ENCODE data around the gene DSCAM.

The DSCAM gene

DNA sequence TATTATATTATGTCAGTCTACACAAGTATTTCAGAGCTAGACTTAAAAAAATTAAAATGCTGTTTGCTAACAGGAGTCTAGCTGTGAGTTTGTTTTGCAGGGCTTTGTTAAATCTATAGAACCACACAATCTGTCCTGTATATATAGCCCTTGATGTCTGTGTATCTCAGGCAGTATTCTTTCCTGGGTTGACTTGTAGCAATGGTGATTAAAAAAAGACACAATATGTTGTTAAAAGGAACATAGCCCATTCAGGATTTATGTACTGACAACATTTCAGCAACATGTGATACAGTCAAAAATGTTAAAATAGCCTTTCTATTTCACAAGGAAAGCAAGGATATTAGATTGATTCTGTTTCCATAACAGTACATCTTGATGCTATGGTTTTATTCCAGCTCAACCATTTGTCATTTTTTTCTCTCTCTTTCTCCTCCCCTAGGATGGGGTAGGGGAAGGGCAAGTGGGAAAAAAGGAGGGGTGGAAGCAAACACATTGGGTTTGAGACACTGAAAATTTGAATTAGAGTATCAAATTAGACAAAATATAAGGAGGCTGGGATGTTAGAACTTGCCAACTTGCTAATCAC lies 139.2 kb downstream of the DSCAM start:
- DNase-seq (ENCODE audit: low spot score) = no peak

DNA sequence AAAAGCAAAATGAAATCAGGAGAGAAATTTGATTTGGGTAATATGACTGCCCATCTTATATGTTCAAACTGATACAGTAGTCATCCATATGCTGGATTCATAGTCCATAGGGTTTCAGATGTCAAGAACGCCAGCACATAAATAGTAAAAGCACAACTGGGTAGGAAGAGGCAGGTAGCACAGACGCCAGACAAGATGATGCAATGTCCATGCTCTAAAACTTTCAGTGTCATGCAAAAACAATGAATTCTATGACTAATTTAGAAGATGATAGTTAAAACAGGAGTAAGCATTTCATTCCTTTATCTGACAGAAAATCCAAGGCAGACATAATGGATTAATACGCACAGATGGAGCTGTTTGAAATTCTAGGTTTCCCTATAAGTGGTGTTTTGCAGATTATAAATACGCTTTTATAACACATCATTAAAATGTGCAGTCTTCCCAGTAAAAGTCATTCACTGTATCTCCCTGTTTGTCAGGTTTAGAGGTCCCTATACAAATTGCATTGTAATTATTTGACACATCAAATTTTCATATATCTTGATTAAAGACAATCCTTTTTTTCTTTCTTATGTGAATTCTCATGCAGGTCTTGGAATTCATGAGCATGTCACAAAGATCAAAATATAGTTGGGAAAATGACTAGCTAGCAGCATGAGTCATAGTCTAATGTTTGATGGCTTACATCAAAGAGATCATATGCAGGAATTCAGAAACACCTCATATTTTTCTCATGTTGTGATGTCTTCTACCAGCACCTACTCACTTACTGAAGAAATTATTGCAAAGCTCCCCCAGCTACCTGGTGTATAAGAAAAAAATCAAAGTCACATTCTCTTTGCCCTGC lies 139.9 kb downstream of the DSCAM start:
- DNase-seq (ENCODE audit: low spot score) = no peak

DNA sequence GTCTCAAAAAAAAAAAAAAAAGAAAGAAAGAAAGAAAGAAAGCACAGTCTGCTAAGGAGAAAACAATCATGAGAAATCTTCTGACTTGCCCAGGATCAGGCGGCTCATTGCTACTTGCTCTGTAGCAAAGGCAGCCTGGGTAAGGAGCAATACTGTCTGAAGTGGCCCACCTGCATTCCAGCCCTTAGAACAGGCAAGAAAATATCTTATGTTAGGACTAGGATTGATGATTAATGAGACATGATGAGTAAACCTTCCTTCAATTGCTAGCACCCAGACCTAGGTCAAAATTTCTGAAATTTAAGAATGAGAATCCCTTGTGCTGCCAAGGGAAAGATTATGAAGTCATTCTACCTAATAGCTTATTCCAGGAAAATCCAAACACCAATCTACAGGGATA lies 140.8 kb downstream of the DSCAM start:
- DNase-seq (ENCODE audit: low spot score) = no peak

GRCh38 chr21:40704141-40704540 lies 142.8 kb downstream of the DSCAM start:
- DNase-seq (ENCODE audit: low spot score) = no peak

DNA sequence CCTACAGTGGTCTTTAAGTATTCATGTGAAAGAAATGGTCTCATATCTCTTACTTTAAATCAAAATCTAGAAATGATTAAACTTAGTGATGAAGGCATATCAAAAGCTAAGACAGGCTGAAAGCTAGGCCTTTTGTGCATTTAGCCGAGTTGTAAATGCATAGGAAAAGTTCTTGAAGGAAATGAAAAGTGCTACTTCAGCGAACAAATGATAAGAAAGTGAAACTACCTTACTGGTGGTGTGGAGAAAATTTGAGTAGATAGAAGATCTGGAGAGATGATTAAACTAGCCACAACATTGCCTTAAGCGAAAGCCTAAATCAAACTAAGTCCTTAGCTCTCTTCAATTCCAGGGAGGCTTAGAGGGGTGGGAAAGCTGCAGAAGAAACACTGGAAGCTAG lies 147.6 kb downstream of the DSCAM start:
- DNase-seq (ENCODE audit: low spot score) = no peak

DNA sequence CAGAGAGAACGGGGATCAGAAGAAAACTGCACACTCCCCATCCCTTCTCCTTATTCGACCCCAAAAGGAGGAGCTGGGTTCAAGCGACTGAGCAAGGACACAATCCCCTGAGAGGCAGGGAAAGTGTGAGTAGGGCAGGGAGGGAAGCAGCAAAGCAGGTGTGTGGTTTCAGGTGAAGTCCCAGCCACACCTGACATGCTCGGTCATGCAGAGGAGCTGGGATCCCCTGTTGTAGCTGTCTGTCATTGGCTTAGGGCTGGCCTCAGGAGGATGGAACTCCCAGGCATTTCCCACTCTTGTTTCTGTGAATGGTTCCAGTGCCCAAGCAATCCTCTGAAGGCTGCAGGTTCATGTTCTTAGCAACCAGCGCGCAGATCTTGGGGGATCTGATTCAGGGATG lies 150.7 kb downstream of the DSCAM start:
- no peak for DNase-seq (ENCODE audit: low spot score)

DNA sequence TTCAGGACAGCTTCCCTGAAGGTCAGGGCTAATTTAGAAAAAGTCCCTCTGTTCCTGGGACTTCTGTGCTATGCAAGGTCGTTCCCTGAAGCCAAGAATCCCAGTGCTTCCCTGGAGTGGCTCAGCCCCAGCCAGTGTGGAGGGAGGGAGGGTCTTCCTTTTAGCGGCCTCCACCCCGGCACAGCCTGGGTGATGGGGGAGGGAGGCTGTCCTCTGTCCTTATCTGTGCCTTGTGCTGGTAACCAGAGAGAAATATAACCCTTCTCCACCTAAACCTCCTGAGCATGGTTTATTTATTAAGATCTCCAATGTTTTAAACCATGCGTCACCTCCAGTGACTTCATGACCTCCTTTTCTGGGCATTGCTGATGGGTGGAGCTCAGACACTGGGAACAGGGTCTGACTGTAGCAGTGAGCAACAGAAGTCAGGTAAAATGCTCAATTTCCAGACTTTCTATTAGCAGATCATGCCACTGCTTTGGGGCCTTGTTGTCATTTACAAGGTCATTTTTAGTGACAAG lies 157.1 kb downstream of the DSCAM start:
- DNase-seq (ENCODE audit: low spot score) = no peak

- DNase-seq (ENCODE audit: low spot score) = no peak
These were observed 157.7 kb downstream of the DSCAM start for GRCh38 chr21:40689217-40689616.

DNA sequence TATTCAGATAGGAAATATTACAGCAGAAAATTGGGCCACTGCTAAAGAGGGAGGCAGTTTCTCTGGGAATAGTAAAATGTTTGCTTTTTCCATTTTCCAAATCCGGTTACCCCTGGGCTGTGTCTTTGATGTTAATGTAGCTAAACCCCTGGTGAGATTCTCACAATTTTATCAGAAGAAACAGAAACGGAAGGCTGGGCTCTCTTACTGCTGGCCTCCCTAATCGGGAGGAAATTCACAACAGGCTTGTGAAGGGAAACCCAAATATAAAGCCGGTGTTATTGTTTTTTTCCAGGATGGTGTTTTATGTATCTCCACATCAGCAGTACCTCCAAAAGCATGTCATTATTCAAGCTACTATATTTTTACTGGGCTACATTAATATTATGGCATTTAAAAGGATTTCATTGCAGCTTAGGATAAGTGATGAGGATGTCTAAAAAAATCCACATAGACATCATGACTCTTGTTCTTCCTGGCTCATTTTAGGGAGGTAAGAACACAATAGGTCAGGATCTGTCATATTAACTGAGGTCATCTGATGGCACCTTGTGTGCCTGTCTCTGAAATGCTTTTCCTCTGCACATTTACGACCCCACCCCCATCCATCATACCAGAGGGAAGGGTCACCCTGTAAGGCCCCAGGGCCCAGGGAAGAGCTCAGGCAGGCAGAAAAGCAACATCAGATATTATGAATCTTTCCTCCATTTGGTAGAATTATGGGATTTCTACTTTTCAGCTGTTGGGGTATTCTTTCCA lies 158.7 kb downstream of the DSCAM start:
- no peak for DNase-seq (ENCODE audit: low spot score)

DNA sequence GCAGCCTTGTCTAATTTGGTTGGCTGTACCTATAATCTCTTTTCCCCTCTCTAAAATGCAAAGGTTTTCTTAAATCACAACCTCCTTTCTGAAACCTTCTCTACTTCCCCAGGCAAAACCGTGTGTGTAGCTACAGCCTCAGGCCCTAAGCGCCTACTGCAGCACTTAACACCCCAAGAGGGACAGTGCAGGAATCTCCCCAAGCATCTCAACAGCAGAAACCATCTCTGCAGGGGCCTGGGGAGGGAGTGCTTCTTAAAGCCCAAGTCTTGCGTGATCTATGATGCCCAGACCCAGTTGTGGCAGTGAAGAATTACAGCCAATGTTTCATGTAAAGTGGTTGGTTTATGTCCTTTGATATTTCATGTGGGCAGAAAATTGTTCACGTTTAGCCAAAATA lies 159.3 kb downstream of the DSCAM start:
- no peak for DNase-seq (ENCODE audit: low spot score)

DNA sequence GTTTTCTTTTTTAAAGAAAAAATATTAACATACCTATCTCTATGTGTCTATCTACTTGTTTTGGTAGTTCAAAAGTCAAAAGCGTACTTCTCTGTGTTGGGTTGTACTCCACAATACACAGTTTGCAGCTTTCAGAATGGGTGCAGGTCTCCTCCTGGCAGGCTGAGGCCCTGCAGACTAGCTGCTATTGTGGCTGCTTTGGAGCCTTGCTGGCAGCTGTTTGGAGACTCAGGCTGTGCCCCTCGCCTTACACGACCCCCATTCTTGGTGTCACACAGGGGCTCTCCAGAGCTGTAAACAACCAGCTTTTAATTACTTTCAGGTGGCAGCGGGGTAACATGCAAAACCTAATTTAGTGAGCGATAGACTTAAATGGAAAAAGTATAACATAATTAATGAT lies 160.4 kb downstream of the DSCAM start:
- no peak for DNase-seq (ENCODE audit: low spot score)

GRCh38 chr21:40685141-40685540 lies 161.8 kb downstream of the DSCAM start:
- DNase-seq (ENCODE audit: low spot score) = no peak

DNA sequence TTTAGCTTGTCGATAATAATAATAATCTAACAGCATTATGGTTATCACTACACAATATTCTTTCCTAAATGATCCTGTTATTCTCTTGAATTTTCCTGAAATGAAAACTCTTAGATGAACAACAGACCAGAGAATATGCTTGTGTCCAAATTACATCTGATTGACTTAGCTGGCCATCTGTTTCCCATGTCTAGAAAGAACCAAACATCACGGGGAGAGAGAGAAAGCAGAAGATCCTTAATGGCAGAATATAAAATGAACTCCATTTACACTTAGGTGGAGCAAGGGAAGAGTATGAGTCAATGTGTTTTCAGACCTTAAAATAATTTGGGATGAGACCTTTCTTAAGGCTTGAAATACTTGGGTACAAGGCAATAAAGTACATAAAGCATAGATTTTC lies 162.2 kb downstream of the DSCAM start:
- DNase-seq (ENCODE audit: low spot score) = no peak

DNA sequence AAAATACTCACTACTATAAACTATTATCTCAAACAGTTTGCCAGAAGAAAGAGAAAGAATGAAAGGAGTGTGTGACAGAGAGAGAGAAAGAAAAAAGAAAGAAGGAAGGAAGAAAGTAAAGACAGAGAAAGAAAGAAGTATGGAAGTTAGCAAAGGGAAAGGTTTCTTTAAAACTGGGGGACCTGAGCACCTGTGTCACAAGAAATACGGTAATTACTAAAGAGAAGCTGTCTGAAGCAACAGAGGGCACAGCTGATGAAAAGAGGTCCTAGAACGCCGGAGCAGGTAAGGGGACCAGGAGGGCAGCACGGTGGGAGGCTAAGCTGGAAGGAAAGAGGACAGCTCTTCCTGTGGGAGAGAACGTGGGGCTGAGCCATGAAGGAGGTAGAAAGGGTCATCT lies 163.6 kb downstream of the DSCAM start:
- DNase-seq (ENCODE audit: low spot score) = no peak

DNA sequence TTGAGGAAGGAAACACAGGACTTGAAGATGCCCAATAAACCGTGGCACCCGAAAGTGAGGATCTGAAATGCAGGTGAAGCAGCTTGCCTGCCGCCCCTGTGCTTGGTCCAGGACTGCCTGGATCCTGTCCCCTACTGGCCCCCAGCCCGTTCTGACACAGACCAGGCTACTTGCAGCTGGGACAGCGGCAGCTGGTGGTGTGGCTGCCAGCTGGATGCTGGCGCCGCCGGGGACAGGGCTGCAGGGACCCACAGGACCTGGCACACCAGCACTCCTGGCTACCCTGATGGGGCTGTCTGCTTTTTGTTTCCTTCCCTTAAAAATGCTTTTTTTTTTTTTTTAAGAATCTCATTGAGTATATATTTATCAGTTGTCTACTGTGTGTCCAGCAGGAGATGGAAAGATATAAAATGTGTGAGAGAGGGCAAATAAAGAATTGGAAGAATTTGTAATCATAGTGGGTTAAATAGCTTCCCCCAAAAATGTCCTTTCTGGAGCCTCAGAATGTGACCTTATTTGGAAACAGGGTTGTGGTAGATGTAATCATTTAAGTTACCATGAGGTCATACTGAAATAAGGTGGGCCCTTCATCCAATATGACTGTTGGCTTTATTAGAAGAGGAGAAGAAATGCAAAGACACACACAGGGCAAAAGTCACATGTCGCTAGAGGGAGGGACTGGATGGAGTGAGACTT lies 165.6 kb downstream of the DSCAM start:
- DNase-seq (ENCODE audit: low spot score) = no peak

DNA sequence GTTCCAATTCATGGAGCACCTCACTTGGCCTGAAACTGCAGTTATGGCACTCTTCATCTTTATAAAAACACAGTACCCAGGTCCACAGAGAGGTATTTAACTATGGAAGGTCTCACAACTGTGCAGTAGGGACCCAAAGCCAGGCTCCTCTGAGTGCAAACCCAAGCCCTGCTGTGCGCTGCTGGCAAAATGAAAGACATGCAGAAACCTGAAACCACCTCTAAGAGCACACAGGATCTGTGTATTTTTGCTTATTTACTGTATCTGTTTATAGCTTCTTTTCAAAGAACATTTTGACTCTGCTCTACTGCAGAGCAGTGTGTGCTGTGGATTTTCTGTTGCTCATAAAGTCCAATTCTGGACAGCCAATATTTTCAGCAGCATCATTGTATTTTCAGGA lies 166.6 kb downstream of the DSCAM start:
- DNase-seq (ENCODE audit: low spot score) = no peak

DNA sequence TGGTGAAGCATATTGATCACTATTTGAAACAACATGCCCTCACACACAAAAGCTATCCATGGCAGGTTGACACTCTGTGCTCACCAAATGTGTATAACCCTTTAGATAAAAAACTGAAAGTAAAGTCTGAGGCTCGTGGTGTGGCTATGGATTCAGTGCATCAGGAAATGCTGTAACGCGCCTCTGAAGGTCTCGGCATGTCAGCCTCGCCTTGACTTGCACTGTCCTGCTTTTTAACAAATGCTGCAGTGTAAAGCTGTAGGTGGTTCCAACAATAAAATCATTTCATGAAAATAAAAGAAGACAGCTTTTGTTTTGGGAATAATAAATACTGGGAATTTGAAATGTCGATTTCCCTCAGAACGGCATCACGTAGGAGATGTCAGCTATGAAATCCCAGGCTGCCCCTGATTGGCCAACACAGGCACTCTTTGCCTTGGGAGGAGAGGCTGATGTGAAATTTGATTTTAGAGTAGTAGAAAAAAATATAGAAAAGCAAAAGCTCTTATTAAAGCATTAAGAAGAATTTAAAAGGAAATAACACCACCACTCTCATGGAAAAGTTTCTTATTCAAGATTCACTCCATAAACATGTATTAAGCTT lies 168.2 kb downstream of the DSCAM start:
- no peak for DNase-seq (ENCODE audit: low spot score)

GRCh38 chr21:40675017-40675416 lies 171.9 kb downstream of the DSCAM start:
- no peak for DNase-seq (ENCODE audit: low spot score)

GRCh38 chr21:40672602-40673001 lies 174.4 kb downstream of the DSCAM start:
- no peak for DNase-seq (ENCODE audit: low spot score)

- no peak for DNase-seq (ENCODE audit: low spot score)
These were observed 175.2 kb downstream of the DSCAM start for GRCh38 chr21:40671716-40672115.

DNA sequence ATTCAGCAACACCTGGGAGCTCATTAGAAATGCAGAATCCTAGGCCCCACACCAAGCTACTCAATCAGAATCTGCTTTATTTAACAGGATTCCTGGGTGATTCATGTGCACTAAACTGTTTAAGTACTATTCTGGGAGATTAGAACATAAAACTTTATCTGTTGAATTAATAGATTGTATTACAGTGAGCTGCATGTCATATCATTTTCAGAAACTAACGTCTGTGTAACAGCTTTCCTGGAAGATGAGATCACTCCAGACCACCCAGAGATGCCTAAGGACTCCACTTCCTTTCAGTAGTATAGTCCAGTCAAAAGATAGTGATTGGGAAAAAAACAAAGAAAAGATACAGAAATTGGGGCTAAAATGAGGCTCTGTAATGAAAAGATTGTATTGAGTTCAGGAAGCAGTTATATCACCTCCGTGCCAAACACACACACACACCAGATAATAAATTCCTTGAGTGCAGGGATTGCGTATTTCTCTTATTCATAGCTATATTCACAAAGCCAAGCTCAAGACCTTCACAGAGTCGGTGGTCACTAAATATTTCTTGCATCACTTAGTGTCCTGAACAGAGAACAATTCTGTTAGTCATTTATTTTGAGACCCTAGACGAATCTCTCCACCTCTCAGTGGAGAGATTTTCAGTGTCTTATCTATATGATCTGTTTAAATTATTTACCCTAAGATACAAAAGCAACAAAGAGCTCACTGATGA lies 178.2 kb downstream of the DSCAM start:
- DNase-seq (ENCODE audit: low spot score) = no peak

Measured in AG08396 (cell line).